Uterus (tissue), 4 donors: ENCODE measurements around the gene ZKSCAN2. TPM values are rescaled to one million over a fixed set of nuclear protein-coding genes. Genes with fewer than 3 reads are reported as not detected.

Source experiments
- DNase-seq, 2 donors: peaks; one replicate each; pipeline ENCODE4 v3.0.0-alpha.2; 2019 to 2020
- H3K27ac ChIP-seq, 2 donors: fragments of 200-600 bp; sonication (generic); 1 replicate in 1 of 2; 2 replicates in 1 of 2; pipeline ENCODE4 v1.5.1; 2016 to 2018
- H3K27me3 ChIP-seq, 2 donors: fragments of 200-600 bp; sonication (generic); one replicate each; pipeline ENCODE4 v1.5.1; 2018 to 2019; ENCODE audit warnings: control low read depth in 1 of 2
- H3K36me3 ChIP-seq, 2 donors: fragments of 200-600 bp; sonication (generic); one replicate each; pipeline ENCODE4 v1.5.1; 2019; ENCODE audit warnings: control low read depth in 1 of 2
- H3K4me1 ChIP-seq, 2 donors: fragments of 200-600 bp; sonication (generic); one replicate each; pipeline ENCODE4 v1.5.1; 2018 to 2019; ENCODE audit warnings: control low read depth in 1 of 2
- H3K4me3 ChIP-seq, 2 donors: fragments of 200-600 bp; sonication (generic); 1 replicate in 1 of 2; 2 replicates in 1 of 2; pipeline ENCODE4 v1.5.1; 2018 to 2019; ENCODE audit warnings: mild to moderate bottlenecking in 1 of 2
- H3K9me3 ChIP-seq, 2 donors: fragments of 200-600 bp; sonication (generic); one replicate each; pipeline ENCODE4 v1.5.1; 2019; ENCODE audit warnings: control low read depth in 1 of 2
- POLR2A ChIP-seq, 2 donors: fragments of 450-650 bp; IDR thresholded peaks; one replicate each; pipeline ENCODE4 v1.6.1; 2016; ENCODE audit warnings: antibody characterized with exemption in 2 of 2, mild to moderate bottlenecking in 1 of 2, moderate library complexity in 1 of 2
- intact Hi-C: fragments of 100-400 bp; cut with DNase I; formaldehyde crosslinking; loops from one replicate; pipeline ENCODE4 v1.15.1; 2023; ENCODE audit warnings: low total_unique reads
- total RNA-seq, 4 donors: library from RNA; depleted of rRNA in 3 of 4; stranded (reverse); fragments of >200 nt in 3 of 4; gene quantifications; one replicate each; pipeline versions ENCODE4 v1.1.0 to v1.2.4, GENCODE V29; 2014 to 2023
- TF ChIP-seq, protein P1 (sequence below), 4 experiments: fragments of 200-600 bp in 2 of 4; fragments of 450-650 bp in 2 of 4; sonication (generic) in 2 of 4; IDR thresholded peaks; one replicate each; pipeline ENCODE4 v1.5.1; 2016 to 2019; ENCODE audit warnings: antibody characterized with exemption in 4 of 4, mild to moderate bottlenecking in 2 of 4, moderate library complexity in 1 of 4
- donor health status: DM: yes; HTN: yes; CAD: no.

The ZKSCAN2 gene
- total RNA-seq, 4 donors from 2014 or later, result 1.3 to 15.8 (median 7.6) TPM

DNA sequence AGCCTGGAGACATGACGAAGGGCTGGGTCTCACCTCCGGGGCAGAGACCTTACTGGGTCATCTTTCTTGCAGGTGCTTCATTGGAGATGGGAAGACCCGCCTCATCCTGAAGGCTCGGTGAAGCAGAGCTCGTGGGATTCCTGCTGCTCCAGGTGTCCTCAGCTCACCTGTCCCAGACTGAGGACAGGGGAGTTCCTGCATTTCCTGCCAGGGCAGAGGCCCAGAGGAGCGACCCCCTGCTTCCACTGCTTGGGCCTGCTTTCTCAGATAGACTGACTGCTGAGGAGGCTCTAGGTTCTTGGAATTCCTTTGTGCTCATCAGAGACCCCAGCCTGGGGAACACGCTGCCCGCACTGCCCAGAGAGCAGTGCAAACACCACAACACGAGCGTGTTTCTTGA is 29.3 kb downstream of the ZKSCAN2 start:
- Histone ChIP-seq H3K4me3 (no peak overlapping the region), H3K27ac (no peak overlapping the region), H3K9me3 (no peaks in the 10 kb centered on the region), H3K27me3 (no peaks in the 10 kb centered on the region), H3K36me3 (no peaks in the 10 kb centered on the region), H3K4me1 (no peaks in the 10 kb centered on the region)
- intact Hi-C loops, result no loop called here
- DNase-seq, result no peak
- TF ChIP-seq, protein P1, sequence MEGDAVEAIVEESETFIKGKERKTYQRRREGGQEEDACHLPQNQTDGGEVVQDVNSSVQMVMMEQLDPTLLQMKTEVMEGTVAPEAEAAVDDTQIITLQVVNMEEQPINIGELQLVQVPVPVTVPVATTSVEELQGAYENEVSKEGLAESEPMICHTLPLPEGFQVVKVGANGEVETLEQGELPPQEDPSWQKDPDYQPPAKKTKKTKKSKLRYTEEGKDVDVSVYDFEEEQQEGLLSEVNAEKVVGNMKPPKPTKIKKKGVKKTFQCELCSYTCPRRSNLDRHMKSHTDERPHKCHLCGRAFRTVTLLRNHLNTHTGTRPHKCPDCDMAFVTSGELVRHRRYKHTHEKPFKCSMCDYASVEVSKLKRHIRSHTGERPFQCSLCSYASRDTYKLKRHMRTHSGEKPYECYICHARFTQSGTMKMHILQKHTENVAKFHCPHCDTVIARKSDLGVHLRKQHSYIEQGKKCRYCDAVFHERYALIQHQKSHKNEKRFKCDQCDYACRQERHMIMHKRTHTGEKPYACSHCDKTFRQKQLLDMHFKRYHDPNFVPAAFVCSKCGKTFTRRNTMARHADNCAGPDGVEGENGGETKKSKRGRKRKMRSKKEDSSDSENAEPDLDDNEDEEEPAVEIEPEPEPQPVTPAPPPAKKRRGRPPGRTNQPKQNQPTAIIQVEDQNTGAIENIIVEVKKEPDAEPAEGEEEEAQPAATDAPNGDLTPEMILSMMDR (IDR thresholded peaks at IDR 0.05), result no peak
- TF ChIP-seq POLR2A (IDR thresholded peaks at IDR 0.05), result no peak

DNA sequence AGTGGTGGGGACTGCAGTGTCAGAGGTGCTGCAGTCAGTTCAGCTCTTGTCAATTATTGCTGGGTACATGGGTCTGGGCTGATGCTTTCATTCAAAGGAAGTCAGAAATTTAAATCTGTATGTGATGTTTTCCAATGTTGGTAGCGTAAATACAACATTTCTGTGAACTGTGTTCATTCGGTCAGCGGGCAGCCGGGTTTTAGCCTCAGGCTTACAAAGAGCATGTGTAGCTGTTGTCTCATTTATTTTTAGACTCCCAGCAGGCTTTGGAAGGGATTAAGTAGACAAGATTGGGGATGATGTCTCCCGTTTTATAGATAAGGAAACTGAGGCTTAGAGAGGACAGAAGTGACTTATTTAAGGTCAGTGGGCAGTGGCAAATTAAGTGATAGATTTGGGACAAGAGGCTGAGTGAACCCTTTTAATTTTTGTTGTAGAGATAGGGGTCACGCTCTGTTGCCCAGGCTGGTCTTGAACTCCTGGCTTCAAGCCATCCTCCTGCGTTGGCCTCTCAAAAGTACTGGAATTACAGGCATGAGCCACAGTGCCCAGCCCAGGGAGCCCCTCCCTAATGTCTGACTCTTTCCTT is 32.8 kb downstream of the ZKSCAN2 start:
- Histone ChIP-seq H3K27me3 (no peaks in the 10 kb centered on the region), H3K4me3 (no peak overlapping the region), H3K36me3 (no peaks in the 10 kb centered on the region), H3K27ac (no peak overlapping the region), H3K9me3 (no peaks in the 10 kb centered on the region), H3K4me1 (no peaks in the 10 kb centered on the region)
- no peak for DNase-seq
- no peak for TF ChIP-seq POLR2A (IDR thresholded peaks at IDR 0.05)
- TF ChIP-seq, protein P1 (IDR thresholded peaks at IDR 0.05), result no peak
- intact Hi-C loops, result no loop called here

DNA sequence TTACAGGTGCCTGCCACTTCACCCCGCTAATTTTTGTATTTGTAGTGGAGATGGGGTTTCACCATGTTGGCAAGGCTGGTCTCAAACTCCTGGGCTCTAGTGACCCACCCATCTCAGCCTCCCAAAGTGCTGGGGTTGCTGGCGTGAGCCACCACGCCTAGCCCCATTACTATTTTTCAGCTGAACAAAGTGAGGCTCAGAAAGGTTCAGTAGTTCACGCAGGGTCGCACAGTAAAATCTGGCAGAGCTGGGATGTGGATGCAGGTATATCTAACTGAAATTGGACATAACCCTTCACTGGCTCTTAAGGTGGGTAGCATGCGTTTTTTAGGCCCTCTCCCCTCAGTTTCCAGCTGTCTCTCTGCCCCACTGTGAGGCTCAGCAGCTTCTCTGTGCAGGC is 33.7 kb downstream of the ZKSCAN2 start:
- Histone ChIP-seq H3K27ac (no peak overlapping the region), H3K4me1 (no peaks in the 10 kb centered on the region), H3K4me3 (no peak overlapping the region), H3K9me3 (no peaks in the 10 kb centered on the region), H3K36me3 (no peaks in the 10 kb centered on the region), H3K27me3 (no peaks in the 10 kb centered on the region)
- DNase-seq, result no peak
- intact Hi-C loops, result no loop called here
- no peak for TF ChIP-seq POLR2A (IDR thresholded peaks at IDR 0.05)
- TF ChIP-seq, protein P1 (IDR thresholded peaks at IDR 0.05), result no peak

DNA sequence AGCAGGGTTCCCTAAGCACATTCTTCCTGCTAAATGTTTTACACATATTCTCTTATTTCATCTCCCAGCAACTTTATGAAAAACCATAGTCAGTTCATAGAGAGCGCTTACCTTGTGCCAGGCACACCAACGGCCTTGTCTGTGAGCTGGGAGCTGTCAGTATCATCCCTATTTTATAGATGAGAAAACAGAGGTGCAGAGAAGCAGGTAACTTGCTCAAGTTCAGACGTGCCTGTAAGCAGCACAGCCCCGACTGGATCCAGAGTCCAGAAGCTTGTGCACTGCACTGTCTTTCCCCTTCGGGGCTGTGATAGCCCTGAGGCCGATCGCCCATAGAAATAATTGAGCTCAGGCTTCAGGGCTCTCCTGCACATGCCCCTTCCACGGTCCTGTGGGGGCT is 34.7 kb downstream of the ZKSCAN2 start:
- Histone ChIP-seq H3K9me3 (no peaks in the 10 kb centered on the region), H3K27me3 (no peaks in the 10 kb centered on the region), H3K27ac (no peak overlapping the region), H3K4me3 (no peak overlapping the region), H3K4me1 (no peaks in the 10 kb centered on the region), H3K36me3 (no peaks in the 10 kb centered on the region)
- intact Hi-C loops, result no loop called here
- TF ChIP-seq POLR2A (IDR thresholded peaks at IDR 0.05), result no peak
- TF ChIP-seq, protein P1 (IDR thresholded peaks at IDR 0.05), result no peak
- no peak for DNase-seq

DNA sequence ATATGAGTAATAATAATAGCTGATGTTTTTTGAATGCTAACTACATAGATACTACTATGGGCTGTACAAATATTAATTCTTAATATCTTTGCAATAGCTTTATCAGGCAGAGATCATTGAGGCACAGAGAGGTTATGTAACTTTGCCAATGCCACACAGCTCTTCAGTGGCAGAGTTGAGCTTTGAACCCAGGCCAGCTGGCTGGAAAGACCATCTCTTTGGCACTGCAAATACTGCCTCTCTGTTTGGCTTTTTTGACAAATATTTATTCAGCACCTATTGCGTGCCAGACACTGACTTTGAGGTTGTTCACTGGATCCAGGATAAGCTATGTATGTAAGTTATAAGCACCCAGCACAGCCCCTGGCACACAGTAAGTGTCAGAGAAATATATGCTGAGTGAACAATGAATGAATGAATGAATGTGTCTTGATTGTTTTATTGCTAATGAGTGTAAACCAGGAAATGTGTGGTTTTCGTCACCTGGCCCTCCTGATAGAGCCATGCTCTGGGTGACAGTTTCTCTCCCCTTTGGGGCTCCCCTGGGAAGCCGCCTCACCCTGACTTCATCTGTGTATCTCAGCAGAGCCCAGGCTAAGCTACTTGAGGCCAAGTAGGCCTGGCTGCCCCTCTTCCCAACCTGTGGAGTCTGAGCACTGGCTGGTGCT is 38.4 kb downstream of the ZKSCAN2 start:
- Histone ChIP-seq H3K9me3 (no peaks in the 10 kb centered on the region), H3K4me3 (no peak overlapping the region), H3K4me1 (no peaks in the 10 kb centered on the region), H3K36me3 (no peaks in the 10 kb centered on the region), H3K27me3 (no peaks in the 10 kb centered on the region), H3K27ac (no peak overlapping the region)
- DNase-seq, result no peak
- TF ChIP-seq POLR2A (IDR thresholded peaks at IDR 0.05), result no peak
- TF ChIP-seq, protein P1 (IDR thresholded peaks at IDR 0.05), result no peak
- intact Hi-C loops, result no loop called here
